ENCODE measurements around the gene PSMB2. TPM values are rescaled to one million over a fixed set of nuclear protein-coding genes. Genes with fewer than 3 reads are reported as not detected.

PSMB2 gene
- total RNA-seq, 1 donor from 2014 or later, result 39.3 TPM

GRCh38 chr1:35659589-35659988 lies 18.3 kb upstream of the PSMB2 start:
- DNase-seq (ENCODE audit: extremely low spot score in 2 of 2), result no peak
- TF ChIP-seq POLR2AphosphoS5 (IDR thresholded peaks at IDR 0.05; ENCODE audit: insufficient read depth in 1 of 2, low read depth in 1 of 2) (no peak), POLR2A (IDR thresholded peaks at IDR 0.05) (no peak), CTCF (IDR thresholded peaks at IDR 0.05) (no peak)

GRCh38 chr1:35657851-35658250 lies 16.5 kb upstream of the PSMB2 start:
- no peak for TF ChIP-seq POLR2AphosphoS5 (IDR thresholded peaks at IDR 0.05; ENCODE audit: insufficient read depth in 1 of 2, low read depth in 1 of 2)
- no peak for TF ChIP-seq POLR2A (IDR thresholded peaks at IDR 0.05)
- TF ChIP-seq CTCF (IDR thresholded peaks at IDR 0.05), result no peak
- H3K27me3 ChIP-seq, result no peaks in the 10 kb centered on the region
- no peaks in the 10 kb centered on the region for H3K36me3 ChIP-seq
- no peaks in the 10 kb centered on the region for H3K9me3 ChIP-seq
- H3K4me1 ChIP-seq, result no peaks in the 10 kb centered on the region
- no peak overlapping the region for H3K4me3 ChIP-seq
- DNase-seq (ENCODE audit: extremely low spot score in 2 of 2), result no peak
- intact Hi-C loops (cut with DNase I), result no loop called here
- H3K27ac ChIP-seq, result no peak overlapping the region

More at GRCh38 chr1:35659589-35659988, 18.3 kb upstream of the PSMB2 start:
- no peaks in the 10 kb centered on the region for H3K9me3 ChIP-seq
- no peaks in the 10 kb centered on the region for H3K4me1 ChIP-seq
- intact Hi-C loops (cut with DNase I), result no loop called here
- H3K36me3 ChIP-seq, result no peaks in the 10 kb centered on the region
- H3K27me3 ChIP-seq, result no peaks in the 10 kb centered on the region
- H3K27ac ChIP-seq, result no peak overlapping the region
- H3K4me3 ChIP-seq, result no peak overlapping the region

- TF ChIP-seq POLR2AphosphoS5 (IDR thresholded peaks at IDR 0.05; ENCODE audit: insufficient read depth in 1 of 2, low read depth in 1 of 2) (no peak), CTCF (IDR thresholded peaks at IDR 0.05) (no peak), POLR2A (IDR thresholded peaks at IDR 0.05) (no peak)
- Histone ChIP-seq H3K4me3 (no peak overlapping the region), H3K9me3 (no peaks in the 10 kb centered on the region), H3K36me3 (no peaks in the 10 kb centered on the region), H3K27ac (no peak overlapping the region), H3K4me1 (no peaks in the 10 kb centered on the region), H3K27me3 (no peaks in the 10 kb centered on the region)
- DNase-seq (ENCODE audit: extremely low spot score in 2 of 2), result no peak
- intact Hi-C loops (cut with DNase I), result no loop called here
Observed at GRCh38 chr1:35656863-35657232, 15.5 kb upstream of the PSMB2 start.

GRCh38 chr1:35656148-35656862 lies 15.0 kb upstream of the PSMB2 start:
- intact Hi-C loops (cut with DNase I), result no loop called here
- H3K9me3 ChIP-seq, result no peaks in the 10 kb centered on the region

More at GRCh38 chr1:35656148-35656862, 15.0 kb upstream of the PSMB2 start:
- Histone ChIP-seq H3K27me3 (no peaks in the 10 kb centered on the region), H3K36me3 (no peaks in the 10 kb centered on the region), H3K4me3 (no peak overlapping the region), H3K27ac (no peak overlapping the region), H3K4me1 (no peaks in the 10 kb centered on the region)
- no peak for DNase-seq (ENCODE audit: extremely low spot score in 2 of 2)
- TF ChIP-seq CTCF (IDR thresholded peaks at IDR 0.05) (no peak), POLR2A (IDR thresholded peaks at IDR 0.05) (no peak), POLR2AphosphoS5 (IDR thresholded peaks at IDR 0.05; ENCODE audit: insufficient read depth in 1 of 2, low read depth in 1 of 2) (no peak)
